GM20431 (cell line): Measurements from ENCODE around the gene NTRK2.

ENCODE experiments used
- in situ Hi-C: fragments of 300-500 bp; cut with MseI, MboI; formaldehyde crosslinking; loops from one replicate; pipeline ENCODE4 v1.15.0; 2020; ENCODE audit warnings: low sequenced_read_pairs; ENCODE audit not compliant: unreplicated experiment

Gene NTRK2

GRCh38 chr9:84677080-84677479, 7.6 kb downstream of the NTRK2 start:
- in situ Hi-C loops, result no loop called here

DNA sequence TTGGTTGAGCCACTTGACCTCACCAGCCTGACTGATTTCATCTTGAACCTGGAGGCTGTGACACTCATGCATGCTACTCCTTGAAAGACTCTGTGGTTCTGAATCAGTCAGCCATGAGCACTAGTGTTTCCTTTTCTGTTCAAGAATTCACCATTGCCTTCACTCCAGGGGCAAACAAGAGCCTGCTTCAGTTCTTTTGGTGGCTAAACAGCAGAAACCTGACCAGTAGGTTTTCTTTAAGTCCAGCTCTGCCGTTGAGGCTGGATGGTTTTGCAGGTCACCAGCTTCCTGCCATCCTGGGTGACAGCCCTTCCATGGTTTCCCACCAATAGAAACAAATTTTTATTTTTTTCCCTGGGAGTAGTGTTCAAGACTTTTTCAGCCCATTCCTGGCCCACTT, 10.0 kb downstream of the NTRK2 start:
- in situ Hi-C loops, result no loop called here

GRCh38 chr9:84681516-84682285, 12.2 kb downstream of the NTRK2 start:
- in situ Hi-C loops, result no loop called here

DNA sequence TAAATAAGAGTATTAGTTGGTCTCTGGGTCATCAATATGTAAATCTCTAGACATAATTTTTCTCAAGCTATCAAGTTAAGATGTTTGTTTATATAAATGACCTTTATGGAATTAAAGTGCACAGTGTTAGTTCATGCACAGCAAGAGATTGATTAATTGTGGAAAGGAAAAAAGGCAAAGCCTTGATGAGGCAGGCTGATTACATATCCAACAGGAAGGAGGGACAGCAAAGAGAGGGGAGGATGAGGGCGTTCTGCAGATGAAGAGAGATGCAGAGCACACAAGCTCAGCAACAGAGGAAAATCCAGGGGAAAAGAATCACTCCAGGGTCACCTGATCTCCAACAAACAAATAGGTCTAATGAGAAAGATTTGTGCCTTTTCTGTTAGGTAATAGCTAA, 16.5 kb downstream of the NTRK2 start:
- in situ Hi-C loops, result no loop called here

DNA sequence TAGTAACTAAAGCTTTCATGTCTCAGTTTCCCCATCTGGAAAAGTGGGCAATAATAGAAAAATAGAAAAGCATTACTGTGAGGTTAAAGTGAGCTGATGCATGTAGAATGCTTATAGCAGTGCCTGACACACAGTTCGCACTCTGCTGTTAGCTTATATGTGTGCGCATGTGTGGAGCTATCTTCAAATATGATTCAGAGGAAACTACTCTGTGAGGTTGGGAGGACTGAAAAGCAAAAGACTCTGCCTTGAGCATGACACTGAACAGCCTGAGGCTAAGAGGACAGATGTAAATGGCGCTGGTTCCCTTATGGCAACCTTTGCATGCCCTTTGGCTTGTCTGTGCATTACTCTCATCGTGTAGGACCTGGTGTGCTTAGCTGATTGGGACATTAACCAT, 19.4 kb downstream of the NTRK2 start:
- in situ Hi-C loops, result no loop called here

- in situ Hi-C loops, result loop anchor here (10.0 kb wide), 1 partner anchor 93 kb away; no protein-coding TSS in a partner anchor
Observed at GRCh38 chr9:84691634-84692033, 22.1 kb downstream of the NTRK2 start.

- in situ Hi-C loops, result loop anchor here (10.0 kb wide), 1 partner anchor 91 kb away; no protein-coding TSS in a partner anchor
Observed at GRCh38 chr9:84694248-84694647, 24.7 kb downstream of the NTRK2 start.

- in situ Hi-C loops, result loop anchor here (10.0 kb wide), 1 partner anchor 88 kb away; no protein-coding TSS in a partner anchor
Observed at GRCh38 chr9:84697042-84697441, 27.5 kb downstream of the NTRK2 start.

DNA sequence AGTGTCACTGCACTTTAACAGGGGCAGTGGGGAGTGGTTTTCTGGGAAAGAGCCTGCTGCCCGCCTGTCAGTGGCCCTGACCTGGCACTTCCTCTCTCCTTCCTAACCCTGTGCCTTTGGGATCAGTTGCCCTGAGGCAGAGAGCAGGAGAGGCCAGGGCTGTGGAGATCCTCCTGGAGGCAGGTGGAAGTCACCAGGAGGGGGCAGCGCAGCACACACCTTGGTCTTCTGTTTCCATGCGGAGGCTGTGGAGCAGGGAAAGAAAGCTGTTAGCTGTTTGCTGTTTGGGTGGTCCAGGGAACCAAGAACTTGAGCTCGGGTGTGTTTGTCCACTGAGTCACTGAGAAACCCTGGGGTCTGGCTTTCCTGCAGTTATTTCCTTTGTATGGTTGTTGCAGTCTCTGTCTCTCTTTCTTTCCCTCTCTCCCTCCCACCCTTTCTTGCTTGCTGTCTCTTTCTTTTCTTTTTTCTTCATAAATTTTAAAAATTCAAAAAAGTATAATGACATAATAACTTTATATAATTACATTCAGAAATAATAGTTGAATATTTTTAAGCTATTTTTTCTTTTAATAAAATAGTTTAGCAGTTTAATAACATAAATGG, 28.1 kb downstream of the NTRK2 start:
- in situ Hi-C loops, result loop anchor here (10.0 kb wide), 1 partner anchor 87 kb away; no protein-coding TSS in a partner anchor

GRCh38 chr9:84698323-84698722, 28.8 kb downstream of the NTRK2 start:
- in situ Hi-C loops, result loop anchor here (10.0 kb wide), 1 partner anchor 86 kb away; no protein-coding TSS in a partner anchor

GRCh38 chr9:84699984-84700383, 30.5 kb downstream of the NTRK2 start:
- in situ Hi-C loops, result loop anchor here (10.0 kb wide), 1 partner anchor 85 kb away; no protein-coding TSS in a partner anchor

- in situ Hi-C loops, result no loop called here
Observed at GRCh38 chr9:84701801-84702200, 32.3 kb downstream of the NTRK2 start.

DNA sequence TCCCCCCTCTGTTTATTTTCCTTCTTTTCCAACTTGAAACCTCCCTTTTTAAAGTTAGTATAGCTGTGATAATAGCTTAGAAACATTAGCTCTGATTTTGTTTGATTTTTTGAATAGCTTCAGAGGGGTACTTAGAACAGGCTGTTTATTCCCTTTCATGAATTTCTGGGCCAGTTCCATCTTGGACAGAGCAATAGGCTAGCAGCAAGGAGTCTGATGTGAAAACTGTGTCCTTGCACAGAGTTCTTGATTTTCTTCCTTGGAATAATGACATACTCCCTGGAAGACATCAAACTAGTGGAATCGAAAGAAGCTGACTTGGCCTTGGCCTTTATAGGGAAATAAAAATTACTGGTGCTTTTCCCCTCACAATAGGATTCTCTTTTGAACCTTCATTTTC, 32.9 kb downstream of the NTRK2 start:
- in situ Hi-C loops, result no loop called here

- in situ Hi-C loops, result no loop called here
Observed at GRCh38 chr9:84703793-84704192, 34.3 kb downstream of the NTRK2 start.

- in situ Hi-C loops, result no loop called here
Observed at GRCh38 chr9:84705128-84705527, 35.6 kb downstream of the NTRK2 start.

GRCh38 chr9:84708400-84708799, 38.9 kb downstream of the NTRK2 start:
- in situ Hi-C loops, result no loop called here

- in situ Hi-C loops, result no loop called here
Observed at GRCh38 chr9:84709056-84709455, 39.5 kb downstream of the NTRK2 start.

DNA sequence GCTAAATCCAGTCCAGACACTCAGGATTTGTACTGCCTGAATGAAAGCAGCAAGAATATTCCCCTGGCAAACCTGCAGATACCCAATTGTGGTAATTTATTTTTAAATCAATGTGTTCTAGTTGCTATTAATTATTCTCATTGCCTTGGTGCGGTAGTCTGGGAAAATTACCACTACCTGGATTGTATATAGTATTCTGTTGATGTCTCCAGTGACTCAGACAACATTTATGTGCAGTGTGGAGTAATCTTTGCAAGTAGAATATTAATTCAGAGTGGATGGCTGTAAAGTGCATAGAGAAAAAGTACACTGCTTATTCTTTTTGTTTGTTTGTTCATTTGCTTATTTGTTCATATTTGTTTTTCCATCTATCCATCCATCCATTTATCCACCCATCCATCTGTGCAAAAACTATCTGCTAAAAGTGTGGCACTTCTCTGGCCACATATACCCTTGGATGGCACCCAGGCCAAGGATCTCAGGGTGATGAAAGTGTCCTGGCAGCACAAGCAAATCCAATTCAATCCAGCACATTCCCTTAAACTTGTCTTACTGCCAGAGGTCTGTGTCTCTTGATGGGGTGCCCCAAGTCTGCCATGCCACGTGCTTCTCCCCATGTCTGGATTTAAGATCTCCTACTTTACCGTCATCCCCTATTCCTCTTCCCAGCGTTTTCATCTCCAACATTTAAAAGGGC, 41.3 kb downstream of the NTRK2 start:
- in situ Hi-C loops, result no loop called here

GRCh38 chr9:84711398-84711777, 41.9 kb downstream of the NTRK2 start:
- in situ Hi-C loops, result no loop called here

DNA sequence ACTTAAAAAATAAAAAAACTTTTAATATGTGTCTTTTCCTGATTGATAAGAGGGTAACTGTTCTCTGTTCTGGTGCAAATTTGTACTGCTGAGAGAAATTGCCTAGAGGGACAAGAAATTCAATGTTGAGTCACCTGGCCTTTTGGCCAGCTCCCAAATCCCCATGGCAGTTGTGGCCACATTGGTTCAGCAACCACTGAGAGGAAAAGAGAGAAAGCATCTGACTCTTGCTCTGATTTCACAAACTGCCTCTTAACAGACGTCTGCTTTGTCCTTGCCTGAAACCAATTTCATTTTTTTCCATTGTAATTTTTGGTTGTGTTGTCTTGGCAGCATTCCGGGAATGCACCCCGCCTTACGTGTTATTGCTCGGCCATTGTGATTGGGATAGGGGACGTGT, 42.4 kb downstream of the NTRK2 start:
- in situ Hi-C loops, result no loop called here

- in situ Hi-C loops, result no loop called here
Observed at GRCh38 chr9:84716217-84716616, 46.7 kb downstream of the NTRK2 start.
